ENCODE measurements around the gene FITM1. TPM values are rescaled to one million over a fixed set of nuclear protein-coding genes. Genes with fewer than 3 reads are reported as not detected.
"Not testable (repeated sequence)": the region's sequence is repeated elsewhere in the genome, so short reads cannot be mapped to it uniquely, and the experiment has no call there.

The FITM1 gene
- total RNA-seq, 1 experiment from 2014 or later: 137 TPM

GRCh38 chr14:24105609-24106239, 24.7 kb upstream of the FITM1 start:
- not testable (repeated sequence) for H3K9me3 ChIP-seq (replicated peaks); DNase-seq; H3K36me3 ChIP-seq; H3K4me3 ChIP-seq; H3K27me3 ChIP-seq; H3K27ac ChIP-seq; H3K4me1 ChIP-seq

- H3K27me3 ChIP-seq: no peaks in the 10 kb centered on the region
- H3K4me3 ChIP-seq: no peak overlapping the region
- H3K27ac ChIP-seq: no peak overlapping the region
- no peaks in the 10 kb centered on the region for H3K9me3 ChIP-seq (replicated peaks)
- peaks cover 8% of the 10 kb centered on the region for H3K36me3 ChIP-seq
- DNase-seq: no peak
- peaks cover 9% of the 10 kb centered on the region for H3K4me1 ChIP-seq
Measured at GRCh38 chr14:24106672-24107271, 23.7 kb upstream of the FITM1 start.

- Histone ChIP-seq H3K9me3 (replicated peaks) (no peaks in the 10 kb centered on the region), H3K27ac (no peak overlapping the region)
Measured at GRCh38 chr14:24108336-24108874, 22.1 kb upstream of the FITM1 start.

GRCh38 chr14:24110060-24110459, 20.4 kb upstream of the FITM1 start:
- DNase-seq: peak in 1 of 2 experiments; percentile 32
- no peaks in the 10 kb centered on the region for H3K9me3 ChIP-seq (replicated peaks)
- H3K4me1 ChIP-seq: peaks cover 9% of the 10 kb centered on the region
- no peaks in the 10 kb centered on the region for H3K36me3 ChIP-seq
- no peak overlapping the region for H3K4me3 ChIP-seq
- no peaks in the 10 kb centered on the region for H3K27me3 ChIP-seq
- H3K27ac ChIP-seq: no peak overlapping the region

More at GRCh38 chr14:24108336-24108874, 22.1 kb upstream of the FITM1 start:
- Histone ChIP-seq H3K4me3 (no peak overlapping the region), H3K36me3 (peaks cover 5% of the 10 kb centered on the region), H3K27me3 (no peaks in the 10 kb centered on the region), H3K4me1 (peaks cover 9% of the 10 kb centered on the region)
- no peak for DNase-seq

GRCh38 chr14:24110523-24110922, 19.9 kb upstream of the FITM1 start:
- peaks cover 9% of the 10 kb centered on the region for H3K4me1 ChIP-seq
- no peak overlapping the region for H3K27ac ChIP-seq
- no peaks in the 10 kb centered on the region for H3K9me3 ChIP-seq (replicated peaks)
- DNase-seq: no peak
- no peak overlapping the region for H3K4me3 ChIP-seq
- no peaks in the 10 kb centered on the region for H3K36me3 ChIP-seq
- H3K27me3 ChIP-seq: no peaks in the 10 kb centered on the region

GRCh38 chr14:24113379-24113800, 17.1 kb upstream of the FITM1 start:
- Histone ChIP-seq H3K4me1 (peaks cover 9% of the 10 kb centered on the region), H3K36me3 (peaks cover 8% of the 10 kb centered on the region), H3K4me3 (peak overlapping the region; percentile 92), H3K27me3 (no peaks in the 10 kb centered on the region), H3K9me3 (replicated peaks) (no peaks in the 10 kb centered on the region), H3K27ac (peak overlapping the region; percentile 97)
- DNase-seq: no peak

GRCh38 chr14:24113801-24114531, 16.5 kb upstream of the FITM1 start:
- peak overlapping the region; percentile 92 for H3K4me3 ChIP-seq
- peaks cover 10% of the 10 kb centered on the region for H3K36me3 ChIP-seq
- peaks cover 9% of the 10 kb centered on the region for H3K4me1 ChIP-seq
- H3K9me3 ChIP-seq (replicated peaks): no peaks in the 10 kb centered on the region
- DNase-seq: peak; percentile 93 to 94
- H3K27me3 ChIP-seq: no peaks in the 10 kb centered on the region
- peak overlapping the region; percentile 97 for H3K27ac ChIP-seq

GRCh38 chr14:24114532-24115421, 15.7 kb upstream of the FITM1 start, which contains the start of the genes DCAF11 and NRL:
Gene DCAF11 (plus strand): TSS chr14:24114777. CDS start chr14:24115595, 818 bp downstream.
Gene NRL (minus strand): TSS chr14:24114949. CDS start chr14:24082848, 32,101 bp downstream.
- H3K27ac ChIP-seq: peak within 1 kb of the TSS; percentile 97
- no peaks in the 10 kb centered on the region for H3K9me3 ChIP-seq (replicated peaks)
- H3K4me3 ChIP-seq: peak within 1 kb of the TSS; percentile 92
- H3K27me3 ChIP-seq: no peaks in the 10 kb centered on the region
- peaks cover 16% of the 10 kb centered on the region for H3K36me3 ChIP-seq
- H3K4me1 ChIP-seq: peaks cover 9% of the 10 kb centered on the region
- peak; percentile 99 for DNase-seq

- H3K27ac ChIP-seq: peak overlapping the region; percentile 97
- no peaks in the 10 kb centered on the region for H3K9me3 ChIP-seq (replicated peaks)
- DNase-seq: no peak
- H3K36me3 ChIP-seq: peaks cover 20% of the 10 kb centered on the region
- no peaks in the 10 kb centered on the region for H3K27me3 ChIP-seq
- H3K4me3 ChIP-seq: peak overlapping the region; percentile 92
- H3K4me1 ChIP-seq: peaks cover 2% of the 10 kb centered on the region; the same call in 1 of the 2 replicates
Measured at GRCh38 chr14:24115422-24116127, 14.9 kb upstream of the FITM1 start.

- Histone ChIP-seq H3K36me3 (peaks cover 27% of the 10 kb centered on the region), H3K27ac (no peak overlapping the region), H3K9me3 (replicated peaks) (no peaks in the 10 kb centered on the region), H3K4me3 (no peak overlapping the region), H3K4me1 (no peaks in the 10 kb centered on the region), H3K27me3 (no peaks in the 10 kb centered on the region)
- DNase-seq: no peak
Measured at GRCh38 chr14:24116128-24116814, 14.2 kb upstream of the FITM1 start.

GRCh38 chr14:24117179-24117578, 13.3 kb upstream of the FITM1 start:
- Histone ChIP-seq H3K27me3 (no peaks in the 10 kb centered on the region), H3K9me3 (replicated peaks) (no peaks in the 10 kb centered on the region), H3K27ac (no peak overlapping the region), H3K36me3 (peaks cover 32% of the 10 kb centered on the region), H3K4me3 (no peak overlapping the region), H3K4me1 (no peaks in the 10 kb centered on the region)
- DNase-seq: no peak

- Histone ChIP-seq H3K36me3 (peaks cover 37% of the 10 kb centered on the region), H3K27ac (no peak overlapping the region), H3K4me1 (no peaks in the 10 kb centered on the region), H3K4me3 (no peak overlapping the region), H3K27me3 (no peaks in the 10 kb centered on the region), H3K9me3 (replicated peaks) (no peaks in the 10 kb centered on the region)
- DNase-seq: no peak
Measured at GRCh38 chr14:24119691-24120090, 10.8 kb upstream of the FITM1 start.

GRCh38 chr14:24121210-24121609, 9.2 kb upstream of the FITM1 start:
- DNase-seq: no peak
- Histone ChIP-seq H3K27me3 (no peaks in the 10 kb centered on the region), H3K27ac (no peak overlapping the region), H3K4me1 (no peaks in the 10 kb centered on the region), H3K36me3 (peaks cover 37% of the 10 kb centered on the region), H3K4me3 (no peak overlapping the region), H3K9me3 (replicated peaks) (no peaks in the 10 kb centered on the region)
